K562 (cell line): ENCODE results near the gene CFDP1. TPM values are rescaled to one million over a fixed set of nuclear protein-coding genes. Genes with fewer than 3 reads are reported as not detected.

Experiments used
- ATAC-seq: fragments of 200-7000 bp; cut with Tn5 transposase; 3 replicates; pipeline ENCODE4 v1.9.1; 2020; ENCODE audit warnings: moderate library complexity
- BruUV-seq: library from RNA; stranded (reverse); fragments of 400-500 nt; replicated peaks from 2 replicates; lab custom pipeline; 2021; lab: Mats Ljungman, UMichigan
- CTCF ChIA-PET: fragments of 300-600 bp; formaldehyde crosslinking; extraction: SDS; loops from one replicate; lab custom pipeline; 2021; ENCODE audit warnings: low intra/inter-chr PET ratio; lab: Yijun Ruan, JAX
- POLR2A ChIA-PET: fragments of 300-600, 350-650 bp; sonication (Branson Sonifier 250); formaldehyde crosslinking; extraction: SDS; loops from one replicate; lab custom pipeline; 2021; ENCODE audit warnings: antibody characterized with exemption, inconsistent platforms; lab: Yijun Ruan, JAX
- DNase-seq, 4 experiments: peaks; one replicate each; pipeline versions ENCODE4 v3.0.0 to v3.0.0-alpha.2; 2011 to 2018; ENCODE audit warnings: low spot score in 3 of 4, mixed read lengths in 3 of 4; ENCODE audit errors: extremely low read depth in 1 of 4
- FAIRE-seq: peaks from 2 replicates; lab custom pipeline; 2011; peaks lifted over from hg19 to GRCh38; lab: Jason Lieb, UNC
- H2AFZ ChIP-seq: 2 replicates; pipeline ENCODE4 v1.6.0; 2011; ENCODE audit warnings: low read depth, low read length, control low read depth, inconsistent platforms
- H3K27ac ChIP-seq: fragments of 200-600 bp; 3 replicates; pipeline ENCODE4 v1.8.0; 2011; ENCODE audit warnings: low read depth, mild to moderate bottlenecking, control low read depth, inconsistent platforms, low read length, moderate library complexity, mixed read lengths; ENCODE audit errors: extremely low read depth
- H3K27me3 ChIP-seq, 2 experiments: fragments of 300-600 bp in 1 of 2; 2 replicates in 1 of 2; 3 replicates in 1 of 2; pipeline versions ENCODE4 v1.6.0 to v1.8.0; 2011; ENCODE audit warnings: inconsistent platforms in 2 of 2, low read length in 2 of 2, mild to moderate bottlenecking in 1 of 2, mixed read lengths in 1 of 2, moderate library complexity in 1 of 2; ENCODE audit not compliant: control insufficient read depth in 2 of 2, insufficient read depth in 2 of 2
- H3K36me3 ChIP-seq: fragments of 300-600 bp; 3 replicates; pipeline ENCODE4 v1.8.0; 2011; ENCODE audit warnings: mild to moderate bottlenecking, low read length, inconsistent platforms; ENCODE audit not compliant: control insufficient read depth, insufficient read depth
- H3K4me1 ChIP-seq, 2 experiments: fragments of 200-600 bp in 1 of 2; replicated peaks in 1 of 2; 2 replicates in 1 of 2; 3 replicates in 1 of 2; pipeline versions ENCODE4 v1.5.1 to v1.8.0; 2011; ENCODE audit warnings: inconsistent platforms in 2 of 2, low read length in 2 of 2, mild to moderate bottlenecking in 1 of 2, mixed read lengths in 1 of 2, moderate library complexity in 1 of 2; ENCODE audit not compliant: control insufficient read depth in 2 of 2, insufficient read depth in 2 of 2
- H3K4me2 ChIP-seq: 2 replicates; pipeline ENCODE4 v1.6.1; 2011; ENCODE audit warnings: low read length, control low read depth, inconsistent platforms, mixed read lengths; ENCODE audit not compliant: insufficient read depth
- H3K4me3 ChIP-seq: fragments of 200-600 bp; sonication (generic), shearing (Covaris generic); 2 replicates; pipeline ENCODE4 v1.5.1; 2016; ENCODE audit warnings: control low read depth, inconsistent platforms
- H3K79me2 ChIP-seq: fragments of 200-600 bp; 3 replicates; pipeline ENCODE4 v1.8.0; 2011; ENCODE audit warnings: low read length, inconsistent platforms; ENCODE audit not compliant: control insufficient read depth, insufficient read depth
- H3K9ac ChIP-seq, 2 experiments: 2 replicates each; pipeline versions ENCODE4 v1.6.0 to v1.6.1; 2011; ENCODE audit warnings: low read depth in 2 of 2, low read length in 2 of 2, control low read depth in 1 of 2, inconsistent platforms in 1 of 2, mild to moderate bottlenecking in 1 of 2, mixed read lengths in 1 of 2; ENCODE audit not compliant: insufficient read depth in 1 of 2
- H3K9me1 ChIP-seq: one replicate; pipeline ENCODE4 v1.6.0; 2011; ENCODE audit warnings: inconsistent platforms, mild to moderate bottlenecking, low read length, moderate library complexity; ENCODE audit not compliant: control insufficient read depth, insufficient read depth
- H3K9me3 ChIP-seq: replicated peaks from 2 replicates; pipeline ENCODE4 v1.5.1; 2011; ENCODE audit warnings: low read depth, low read length, inconsistent platforms; ENCODE audit not compliant: control insufficient read depth, insufficient read depth
- H4K20me1 ChIP-seq: replicated peaks from 2 replicates; pipeline ENCODE4 v1.6.1; 2011; ENCODE audit warnings: low read length, inconsistent platforms, mixed read lengths; ENCODE audit not compliant: control insufficient read depth, insufficient read depth
- CSDE1 ChIP-seq, 2 experiments: fragments of 450-650 bp; IDR thresholded peaks; 2 replicates each; pipeline ENCODE4 v1.6.1; 2016; ENCODE audit warnings: mild to moderate bottlenecking in 1 of 2
- DPF2 ChIP-seq: fragments of 450-650 bp; IDR thresholded peaks from 2 replicates; pipeline ENCODE4 v1.6.1; 2016
- ETV1 ChIP-seq: fragments of 450-650 bp; conservative IDR thresholded peaks from 2 replicates; pipeline ENCODE4 v1.6.1; 2016; ENCODE audit warnings: missing genetic modification characterization, control low read depth, low read depth, missing compliant biosample characterization
- GTF2A2 ChIP-seq: IDR thresholded peaks from 2 replicates; pipeline ENCODE4 v1.6.1; 2016; ENCODE audit warnings: mild to moderate bottlenecking, missing genetic modification characterization, missing compliant biosample characterization
- KLF16 ChIP-seq: IDR thresholded peaks from 2 replicates; pipeline ENCODE4 v1.6.1; 2016; ENCODE audit warnings: antibody characterized with exemption
- PHTF2 ChIP-seq: fragments of 250-450 bp; sonication (Bioruptor Pico); IDR thresholded peaks from 2 replicates; pipeline ENCODE4 v1.5.0; 2021; ENCODE audit warnings: mild to moderate bottlenecking
- PRMT5 ChIP-seq: sonication (generic); formaldehyde crosslinking; IDR thresholded peaks from 2 replicates; pipeline ENCODE4 v1.5.0; 2020; ENCODE audit warnings: missing genetic modification reagents
- RBFOX2 ChIP-seq: fragments of 200-400 bp; formaldehyde crosslinking; IDR thresholded peaks from 2 replicates; pipeline ENCODE4 v1.6.1; 2017; ENCODE audit warnings: low read depth, mild to moderate bottlenecking, low read length, moderate library complexity
- RBM25 ChIP-seq: fragments of 200-400 bp; formaldehyde crosslinking; IDR thresholded peaks from 2 replicates; pipeline ENCODE4 v1.6.1; 2018; ENCODE audit warnings: low read length, low read depth, moderate library complexity; ENCODE audit not compliant: severe bottlenecking
- SRSF7 ChIP-seq: fragments of 200-400 bp; formaldehyde crosslinking; optimal IDR thresholded peaks from 2 replicates; pipeline ENCODE3; 2017; ENCODE audit warnings: mild to moderate bottlenecking, low read depth, low read length
- TSC22D4 ChIP-seq: fragments of 450-650 bp; IDR thresholded peaks from 2 replicates; pipeline ENCODE4 v1.6.1; 2016; ENCODE audit warnings: missing genetic modification characterization, missing biosample characterization, control low read depth
- ZBTB7A ChIP-seq: IDR thresholded peaks from 2 replicates; pipeline ENCODE4 v1.6.1; 2011; ENCODE audit warnings: low read depth, mild to moderate bottlenecking, low read length, moderate library complexity, borderline replicate concordance; ENCODE audit not compliant: control insufficient read depth
- ZFPM2 ChIP-seq: fragments of 250-450 bp; sonication (Bioruptor Pico); IDR thresholded peaks from 2 replicates; pipeline ENCODE4 v1.5.1; 2022; ENCODE audit warnings: mild to moderate bottlenecking
- WGBS: fragments of 100-300 bp; shearing (Covaris generic); methylation state at CpG from one replicate; pipeline ENCODE4 v1.1.6; 2016; ENCODE audit warnings: low coverage, mixed read lengths; ENCODE audit not compliant: insufficient coverage; ENCODE audit errors: missing lambda C conversion rate; 5-methylcytosine and 5-hydroxymethylcytosine counted together
- in situ Hi-C: fragments of 300-500 bp; cut with MboI; formaldehyde crosslinking; loops from 4 replicates; pipeline ENCODE4 v1.15.0; 2018; ENCODE audit warnings: inconsistent platforms, mixed read lengths
- intact Hi-C: fragments of 100-400 bp; cut with micrococcal nuclease; formaldehyde crosslinking; loops from 2 replicates; pipeline ENCODE4 v1.14.2; 2022
- polyA plus RNA-seq, 8 experiments: library from polyadenylated mRNA; depleted of rRNA in 4 of 8; stranded (reverse) in 5 of 8; unstranded in 3 of 8; fragments of >200 nt; fragmentation: Nextera tagmentation in 2 of 8; fragmentation: Illumina TruSeq in 1 of 8; extraction: Ambion mirVana in 2 of 8; extraction: Trizol in 1 of 8; gene quantifications; 2 replicates each; pipeline versions ENCODE4 v1.2.1 to v1.2.3, GENCODE V29; 2011 to 2014; ENCODE audit warnings: inconsistent platforms in 1 of 8, missing spikeins in 1 of 8
- total RNA-seq, 7 experiments: library from RNA; depleted of rRNA in 6 of 7; stranded (reverse); fragments of >200 nt in 6 of 7; fragmentation: Illumina TruSeq in 2 of 7; extraction: Trizol in 2 of 7; gene quantifications; 2 replicates each; pipeline versions ENCODE4 v1.2.1 to v1.2.3, GENCODE V29; 2011 to 2021; ENCODE audit warnings: low replicate concordance in 1 of 7
- TF ChIP-seq, protein P1 (sequence below): fragments of 450-650 bp; conservative IDR thresholded peaks from 2 replicates; pipeline ENCODE4 v1.6.1; 2016; ENCODE audit warnings: missing genetic modification characterization, low read depth, mild to moderate bottlenecking, missing compliant biosample characterization, moderate library complexity
- TF ChIP-seq, protein P2 (sequence below): fragments of 250-450 bp; sonication (Bioruptor Pico); IDR thresholded peaks from 2 replicates; pipeline ENCODE4 v1.8.0; 2021; ENCODE audit warnings: moderate library complexity, mild to moderate bottlenecking, inconsistent platforms

The CFDP1 gene
- total and polyA plus RNA-seq, 9 of the 15 experiments (the other 6 are each of a cell fraction or from before 2014, with no cell fraction given), result 31.5 to 78.4 (median 61.7) TPM

DNA sequence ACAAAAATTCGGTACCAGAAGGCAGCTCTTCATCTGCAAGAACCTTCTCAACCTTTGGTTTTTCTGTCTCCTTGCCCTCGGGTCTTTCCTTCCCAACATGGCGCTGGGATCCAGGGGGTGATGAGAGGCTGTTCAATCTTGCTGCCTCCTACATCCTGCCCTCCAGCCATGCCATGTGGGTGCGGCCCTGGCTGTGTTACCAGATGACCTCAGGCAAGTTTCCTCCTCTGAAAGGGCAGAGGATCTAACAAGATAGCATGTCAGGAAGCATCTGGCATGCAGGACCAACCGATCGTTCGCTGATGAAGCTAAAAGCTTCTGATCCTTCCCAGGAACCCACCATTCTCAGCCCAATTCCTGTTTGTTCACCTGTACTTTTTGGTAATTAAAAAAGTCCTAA, 145.1 kb downstream of the CFDP1 start:
- Histone ChIP-seq H3K27me3 (no peaks in the 10 kb centered on the region), H3K4me2 (no peak overlapping the region), H3K9me1 (no peaks in the 10 kb centered on the region), H4K20me1 (peaks cover 7% of the 10 kb centered on the region; the same call in 1 of the 2 replicates), H3K4me3 (no peak overlapping the region), H3K9ac (no peak overlapping the region; a peak in 1 of 4 replicates), H3K36me3 (peaks cover 25% of the 10 kb centered on the region; the same call in 2 of the 3 replicates), H3K27ac (no peak overlapping the region), H2AFZ (no peak overlapping the region), H3K79me2 (no peaks in the 10 kb centered on the region), H3K9me3 (no peaks in the 10 kb centered on the region), H3K4me1 (peaks cover 15 to 21% of the 10 kb centered on the region in 2 experiments)
- DNase-seq, result no peak
- WGBS, result 65% methylated on average over 7 of the region's 7 CpGs
- CTCF ChIA-PET, result no interaction called here
- BruUV-seq, result no TSS peak
- no peak for FAIRE-seq
- TF ChIP-seq RBM25 (no peak), CSDE1 (IDR thresholded peaks at IDR 0.05) (no peak), ZFPM2 (CRISPR knock-in tag) (no peak), PHTF2 (CRISPR knock-in tag) (no peak), PRMT5 (no peak), KLF16 (no peak), DPF2 (no peak), GTF2A2 (tag) (no peak), SRSF7 (no peak), TSC22D4 (tag) (no peak), ZBTB7A (no peak), ETV1 (tag) (no peak), RBFOX2 (no peak)
- TF ChIP-seq, protein P1, sequence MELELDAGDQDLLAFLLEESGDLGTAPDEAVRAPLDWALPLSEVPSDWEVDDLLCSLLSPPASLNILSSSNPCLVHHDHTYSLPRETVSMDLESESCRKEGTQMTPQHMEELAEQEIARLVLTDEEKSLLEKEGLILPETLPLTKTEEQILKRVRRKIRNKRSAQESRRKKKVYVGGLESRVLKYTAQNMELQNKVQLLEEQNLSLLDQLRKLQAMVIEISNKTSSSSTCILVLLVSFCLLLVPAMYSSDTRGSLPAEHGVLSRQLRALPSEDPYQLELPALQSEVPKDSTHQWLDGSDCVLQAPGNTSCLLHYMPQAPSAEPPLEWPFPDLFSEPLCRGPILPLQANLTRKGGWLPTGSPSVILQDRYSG (tag), result no peak
- TF ChIP-seq, protein P2, sequence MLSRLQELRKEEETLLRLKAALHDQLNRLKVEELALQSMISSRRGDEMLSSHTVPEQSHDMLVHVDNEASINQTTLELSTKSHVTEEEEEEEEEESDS (CRISPR knock-in tag), result no peak
- POLR2A ChIA-PET, result interaction anchor here (1.1 kb wide), 1 partner anchor 9 kb away, joined by 3 read pairs; no protein-coding TSS in a partner anchor
- in situ Hi-C loops (no loop called here), intact Hi-C loops (no loop called here)
- ATAC-seq, result no peak
